PC-3 (cell line): Measurements from ENCODE around the gene GPD2.

Source experiments
- EZH2 ChIP-seq: fragments of 300-600 bp; sonication (generic); IDR thresholded peaks from one replicate; pipeline ENCODE4 v1.6.1; 2017; ENCODE audit warnings: antibody characterized with exemption, mild to moderate bottlenecking, low read length; ENCODE audit not compliant: unreplicated experiment
- TF ChIP-seq, protein P1 (sequence below): fragments of 300-600 bp; sonication (generic); conservative IDR thresholded peaks from 2 replicates; pipeline ENCODE4 v1.5.1; 2017; ENCODE audit warnings: antibody characterized with exemption, low read depth, mild to moderate bottlenecking, low read length

GRCh38 chr2:156526950-156527636, 90.9 kb downstream of the GPD2 start:
- TF ChIP-seq, protein P1, sequence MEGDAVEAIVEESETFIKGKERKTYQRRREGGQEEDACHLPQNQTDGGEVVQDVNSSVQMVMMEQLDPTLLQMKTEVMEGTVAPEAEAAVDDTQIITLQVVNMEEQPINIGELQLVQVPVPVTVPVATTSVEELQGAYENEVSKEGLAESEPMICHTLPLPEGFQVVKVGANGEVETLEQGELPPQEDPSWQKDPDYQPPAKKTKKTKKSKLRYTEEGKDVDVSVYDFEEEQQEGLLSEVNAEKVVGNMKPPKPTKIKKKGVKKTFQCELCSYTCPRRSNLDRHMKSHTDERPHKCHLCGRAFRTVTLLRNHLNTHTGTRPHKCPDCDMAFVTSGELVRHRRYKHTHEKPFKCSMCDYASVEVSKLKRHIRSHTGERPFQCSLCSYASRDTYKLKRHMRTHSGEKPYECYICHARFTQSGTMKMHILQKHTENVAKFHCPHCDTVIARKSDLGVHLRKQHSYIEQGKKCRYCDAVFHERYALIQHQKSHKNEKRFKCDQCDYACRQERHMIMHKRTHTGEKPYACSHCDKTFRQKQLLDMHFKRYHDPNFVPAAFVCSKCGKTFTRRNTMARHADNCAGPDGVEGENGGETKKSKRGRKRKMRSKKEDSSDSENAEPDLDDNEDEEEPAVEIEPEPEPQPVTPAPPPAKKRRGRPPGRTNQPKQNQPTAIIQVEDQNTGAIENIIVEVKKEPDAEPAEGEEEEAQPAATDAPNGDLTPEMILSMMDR: no peak
- no peak for TF ChIP-seq EZH2
